Measurements from ENCODE around the gene BOLA1. TPM values are rescaled to one million over a fixed set of nuclear protein-coding genes. Genes with fewer than 3 reads are reported as not detected.

The BOLA1 gene
- total RNA-seq, 2 donors from 2014 or later, result 9.6 to 35.5 TPM

DNA sequence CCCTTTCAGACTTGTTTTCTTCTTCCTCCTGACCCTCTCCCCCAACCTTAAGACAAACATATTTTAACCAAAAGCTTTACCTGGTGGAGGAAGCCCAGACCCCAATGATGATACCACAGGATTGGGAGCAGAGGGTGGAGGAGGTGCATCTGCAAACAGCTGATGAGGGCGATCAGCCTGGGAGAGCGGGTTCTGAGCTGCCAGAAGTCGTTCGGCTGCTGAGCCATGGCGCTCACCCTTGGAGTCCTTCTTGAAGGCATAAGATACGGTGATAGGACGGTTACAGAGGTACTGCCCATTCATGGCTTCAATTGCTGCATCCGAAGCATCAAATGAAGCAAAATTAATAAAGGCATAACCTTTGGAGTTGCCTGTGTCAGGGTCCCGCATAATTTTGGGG lies 26.9 kb downstream of the BOLA1 start:
- Histone ChIP-seq H3K27ac (no peak overlapping the region), H3K27me3 (no peaks in the 10 kb centered on the region), H3K4me3 (no peak overlapping the region), H3K4me1 (peaks cover 24% of the 10 kb centered on the region), H3K9me3 (no peaks in the 10 kb centered on the region), H3K36me3 (replicated peaks in 1 of 2; ENCODE audit: insufficient read depth in 1 of 2, low read depth in 2 of 2) (peaks cover 0 to 24% of the 10 kb centered on the region in 2 donors)
- DNase-seq (no peak), ATAC-seq (no peak)
- intact Hi-C loops (cut with DNase I), result no loop called here
- TF ChIP-seq POLR2A (IDR thresholded peaks at IDR 0.05), result no peak
- WGBS, 2 donors, result 89 to 93% methylated on average over 9 of the region's 9 CpGs

DNA sequence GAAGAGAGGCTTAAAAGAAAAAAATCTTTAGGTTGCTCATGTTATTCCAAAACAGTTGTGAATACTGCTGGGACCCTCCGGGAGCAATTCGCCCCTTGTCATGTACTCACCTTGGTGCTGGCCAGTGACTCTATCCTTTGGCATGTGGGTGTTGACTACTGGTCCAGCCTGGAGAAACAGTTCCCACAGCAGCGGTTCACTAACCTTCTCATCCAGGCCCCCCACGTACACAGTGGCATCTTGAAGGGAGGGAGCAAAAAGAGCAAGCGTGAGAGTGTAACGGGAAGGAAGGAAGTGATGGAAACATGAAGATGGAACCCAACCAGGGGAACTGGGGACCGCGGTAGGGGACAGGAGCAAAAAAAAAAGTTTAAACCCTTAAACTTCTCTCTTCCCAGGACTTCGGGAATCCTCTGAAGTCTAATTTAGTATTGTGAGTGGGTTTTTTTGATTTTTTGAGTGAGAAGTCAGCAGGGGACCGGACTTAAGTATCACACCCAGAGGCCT lies 27.7 kb downstream of the BOLA1 start:
- no peak for ATAC-seq
- WGBS, 2 donors, result 1% methylated on average over 10 of the region's 10 CpGs
- H3K27me3 ChIP-seq, result no peaks in the 10 kb centered on the region
- H3K36me3 ChIP-seq (replicated peaks in 1 of 2; ENCODE audit: insufficient read depth in 1 of 2, low read depth in 2 of 2), result peaks cover 0 to 24% of the 10 kb centered on the region in 2 donors
- H3K4me1 ChIP-seq, result peaks cover 24% of the 10 kb centered on the region
- peak overlapping the region; percentile 66 to 91 for H3K4me3 ChIP-seq
- no peaks in the 10 kb centered on the region for H3K9me3 ChIP-seq
- TF ChIP-seq POLR2A (IDR thresholded peaks at IDR 0.05), result no peak
- TF ChIP-seq, protein P1, sequence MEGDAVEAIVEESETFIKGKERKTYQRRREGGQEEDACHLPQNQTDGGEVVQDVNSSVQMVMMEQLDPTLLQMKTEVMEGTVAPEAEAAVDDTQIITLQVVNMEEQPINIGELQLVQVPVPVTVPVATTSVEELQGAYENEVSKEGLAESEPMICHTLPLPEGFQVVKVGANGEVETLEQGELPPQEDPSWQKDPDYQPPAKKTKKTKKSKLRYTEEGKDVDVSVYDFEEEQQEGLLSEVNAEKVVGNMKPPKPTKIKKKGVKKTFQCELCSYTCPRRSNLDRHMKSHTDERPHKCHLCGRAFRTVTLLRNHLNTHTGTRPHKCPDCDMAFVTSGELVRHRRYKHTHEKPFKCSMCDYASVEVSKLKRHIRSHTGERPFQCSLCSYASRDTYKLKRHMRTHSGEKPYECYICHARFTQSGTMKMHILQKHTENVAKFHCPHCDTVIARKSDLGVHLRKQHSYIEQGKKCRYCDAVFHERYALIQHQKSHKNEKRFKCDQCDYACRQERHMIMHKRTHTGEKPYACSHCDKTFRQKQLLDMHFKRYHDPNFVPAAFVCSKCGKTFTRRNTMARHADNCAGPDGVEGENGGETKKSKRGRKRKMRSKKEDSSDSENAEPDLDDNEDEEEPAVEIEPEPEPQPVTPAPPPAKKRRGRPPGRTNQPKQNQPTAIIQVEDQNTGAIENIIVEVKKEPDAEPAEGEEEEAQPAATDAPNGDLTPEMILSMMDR (IDR thresholded peaks at IDR 0.05), result peak in 1 of 7 experiments; percentile 6
- peak in 1 of 4 donors; percentile 8 for DNase-seq
- peak overlapping the region; percentile 79 to 96 (median 94) for H3K27ac ChIP-seq
- intact Hi-C loops (cut with DNase I), result no loop called here

DNA sequence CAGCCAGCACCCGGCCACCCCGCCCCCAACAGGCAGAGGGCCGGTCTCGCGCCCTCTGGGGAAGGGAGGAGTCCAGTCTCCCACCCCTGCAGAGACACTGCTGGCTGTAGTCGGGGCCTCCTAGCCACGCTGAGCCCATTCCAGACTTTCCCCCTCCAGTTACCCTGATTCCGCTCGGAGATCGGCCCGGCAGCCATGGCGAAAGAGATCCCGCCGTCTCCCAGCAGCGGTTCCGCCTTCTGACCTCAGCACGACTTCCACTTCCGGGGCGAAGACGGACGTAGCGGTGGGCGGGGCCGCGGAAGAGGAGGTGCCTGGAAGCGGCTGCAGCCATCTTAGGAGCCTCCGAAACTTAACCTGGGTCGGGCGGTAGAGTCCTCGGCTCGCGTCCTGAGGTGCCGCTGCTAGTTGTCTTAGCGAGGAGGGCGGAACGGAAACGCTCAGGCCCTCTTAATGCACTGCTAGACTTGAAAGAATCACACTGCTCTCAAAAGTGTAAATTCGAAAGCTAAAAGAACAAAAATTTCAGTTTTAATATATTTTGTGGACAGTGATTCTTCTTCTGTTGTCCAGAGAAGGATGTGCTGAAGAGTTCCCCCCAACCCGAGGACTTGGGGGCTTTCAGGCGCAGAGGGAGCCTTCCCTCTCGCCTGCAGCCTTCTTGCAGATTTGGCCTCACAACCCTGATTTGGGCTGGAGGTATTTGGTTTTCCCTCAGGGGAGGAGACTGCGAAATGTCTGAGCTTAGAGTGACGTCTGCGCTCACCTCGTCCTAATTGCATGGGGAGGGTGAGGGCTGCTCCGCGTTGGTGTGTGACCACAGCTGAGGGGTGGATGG lies 28.4 kb downstream of the BOLA1 start, which contains the start of gene SF3B4:
TSS of gene SF3B4 (minus strand) at position 241 of the 838 bp plus-strand sequence. CDS start at position 197, 44 bp downstream.
- intact Hi-C loops (cut with DNase I), result no loop called here
- Histone ChIP-seq H3K27me3 (no peaks in the 10 kb centered on the region), H3K9me3 (no peaks in the 10 kb centered on the region), H3K4me3 (peak within 1 kb of the TSS; percentile 66 to 91), H3K4me1 (peaks cover 24% of the 10 kb centered on the region), H3K36me3 (replicated peaks in 1 of 2; ENCODE audit: insufficient read depth in 1 of 2, low read depth in 2 of 2) (peaks cover 0 to 20% of the 10 kb centered on the region in 2 donors), H3K27ac (peak within 1 kb of the TSS; percentile 79 to 96 (median 94))
- whole genome bisulfite sequencing, 2 donors, result 0% methylated on average over 12 to 47 of the region's 47 CpGs
- DNase-seq (peak; percentile 96 to 97 (median 96)), ATAC-seq (peak; percentile 99)
- TF ChIP-seq POLR2A (IDR thresholded peaks at IDR 0.05), result peak; percentile 88 to 97 (median 97)
- TF ChIP-seq, protein P1 (IDR thresholded peaks at IDR 0.05), result peak in 2 of 7 experiments; percentile 17

DNA sequence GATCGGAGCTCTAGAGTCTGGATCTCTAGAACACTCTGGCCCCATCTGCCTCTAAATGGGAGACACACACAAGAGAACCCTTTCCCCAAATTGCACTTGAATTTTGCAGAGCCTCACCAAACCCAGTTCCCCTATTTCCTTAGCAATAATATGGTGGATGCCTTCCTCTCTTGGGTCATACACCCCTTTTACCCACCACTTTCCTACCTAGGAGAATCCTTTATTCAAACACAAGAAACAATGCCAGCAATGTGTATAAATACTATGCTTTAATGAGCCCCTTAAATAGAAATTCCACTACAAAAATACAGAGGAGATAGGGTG lies 29.0 kb downstream of the BOLA1 start:
- peaks cover 0 to 18% of the 10 kb centered on the region in 2 donors for H3K36me3 ChIP-seq (replicated peaks in 1 of 2; ENCODE audit: insufficient read depth in 1 of 2, low read depth in 2 of 2)
- intact Hi-C loops (cut with DNase I), result no loop called here
- peak overlapping the region in 1 of 2 donors; percentile 66 for H3K4me3 ChIP-seq
- no peaks in the 10 kb centered on the region for H3K27me3 ChIP-seq
- no peak for ATAC-seq
- H3K4me1 ChIP-seq, result peaks cover 24% of the 10 kb centered on the region
- DNase-seq, result no peak
- H3K9me3 ChIP-seq, result no peaks in the 10 kb centered on the region
- peak overlapping the region; percentile 79 to 96 (median 94) for H3K27ac ChIP-seq
- TF ChIP-seq, protein P1 (IDR thresholded peaks at IDR 0.05), result no peak
- no peak for TF ChIP-seq POLR2A (IDR thresholded peaks at IDR 0.05)
- WGBS, 2 donors, result 0 to 9% methylated on average over 1 of the region's 1 CpG

DNA sequence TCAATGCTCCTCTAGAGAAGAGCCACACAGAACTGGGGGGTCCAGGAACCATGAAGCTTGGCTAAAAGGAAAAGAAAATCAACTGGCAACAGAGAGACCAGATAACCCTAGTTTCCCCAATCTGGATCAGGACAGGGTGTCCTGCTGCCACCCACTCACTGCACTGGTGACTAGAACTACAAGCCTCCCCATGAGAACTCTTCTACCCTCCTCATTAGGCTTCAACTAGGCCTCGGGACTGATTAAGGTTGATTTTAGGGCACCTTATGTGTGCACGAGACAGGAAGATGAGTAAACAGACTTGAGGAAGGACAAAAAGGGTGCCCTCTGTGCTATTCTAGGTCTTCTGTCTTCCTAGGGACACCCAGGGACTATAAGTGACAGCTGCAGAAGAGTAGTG lies 30.5 kb downstream of the BOLA1 start:
- DNase-seq (no peak), ATAC-seq (no peak)
- TF ChIP-seq, protein P1 (IDR thresholded peaks at IDR 0.05), result no peak
- no peak for TF ChIP-seq POLR2A (IDR thresholded peaks at IDR 0.05)
- peaks cover 0 to 6% of the 10 kb centered on the region in 2 donors for H3K36me3 ChIP-seq (replicated peaks in 1 of 2; ENCODE audit: insufficient read depth in 1 of 2, low read depth in 2 of 2)
- peaks cover 24% of the 10 kb centered on the region for H3K4me1 ChIP-seq
- no peaks in the 10 kb centered on the region for H3K9me3 ChIP-seq
- WGBS, 2 donors, result 59 to 75% methylated on average over 2 of the region's 2 CpGs
- no peak overlapping the region for H3K27ac ChIP-seq
- H3K27me3 ChIP-seq, result no peaks in the 10 kb centered on the region
- H3K4me3 ChIP-seq, result no peak overlapping the region
- intact Hi-C loops (cut with DNase I), result no loop called here
